HepG2 (cell line): ENCODE results near the gene UNC93A. TPM values are rescaled to one million over a fixed set of nuclear protein-coding genes. Genes with fewer than 3 reads are reported as not detected.

ENCODE experiments used
- BRD4 ChIP-seq: sonication (generic); formaldehyde crosslinking; IDR thresholded peaks from 2 replicates; pipeline ENCODE4 v1.4.0; 2020; ENCODE audit warnings: missing genetic modification reagents
- GLI4 ChIP-seq: sonication (generic); formaldehyde crosslinking; IDR thresholded peaks from 2 replicates; pipeline ENCODE4 v1.5.1; 2020; ENCODE audit warnings: missing genetic modification reagents, mild to moderate bottlenecking, moderate library complexity, borderline replicate concordance
- HOXA3 ChIP-seq: sonication (generic); formaldehyde crosslinking; IDR thresholded peaks from 2 replicates; pipeline ENCODE4 v1.5.0; 2020; ENCODE audit warnings: missing genetic modification reagents
- NBN ChIP-seq: fragments of 450-650 bp; conservative IDR thresholded peaks from 2 replicates; pipeline ENCODE4 v1.6.1; 2017
- NONO ChIP-seq, 2 experiments: fragments of 450-650 bp in 1 of 2; sonication (generic) in 1 of 2; formaldehyde crosslinking in 1 of 2; IDR thresholded peaks in 1 of 2; conservative IDR thresholded peaks in 1 of 2; 2 replicates each; pipeline versions ENCODE4 v1.6.1 to v1.8.0; 2017 to 2022; ENCODE audit warnings: mild to moderate bottlenecking in 1 of 2, missing genetic modification reagents in 1 of 2, moderate library complexity in 1 of 2
- TBX2 ChIP-seq: sonication (generic); formaldehyde crosslinking; IDR thresholded peaks from 2 replicates; pipeline ENCODE4 v1.5.0; 2020; ENCODE audit warnings: missing genetic modification reagents, mild to moderate bottlenecking, borderline replicate concordance
- TFAP4 ChIP-seq: sonication (generic); IDR thresholded peaks from 2 replicates; pipeline ENCODE4 v1.6.1; 2016; ENCODE audit warnings: low read depth, borderline replicate concordance
- TMF1 ChIP-seq: sonication (generic); formaldehyde crosslinking; IDR thresholded peaks from 2 replicates; pipeline ENCODE4 v1.8.1; 2022; ENCODE audit warnings: low read depth, missing genetic modification reagents
- ZBTB44 ChIP-seq: sonication (generic); formaldehyde crosslinking; IDR thresholded peaks from 2 replicates; pipeline ENCODE4 v1.4.0; 2020; ENCODE audit warnings: missing genetic modification reagents
- ZFYVE20 ChIP-seq: sonication (generic); formaldehyde crosslinking; IDR thresholded peaks from 2 replicates; pipeline ENCODE4 v1.8.0; 2023; ENCODE audit warnings: low read depth, mild to moderate bottlenecking, moderate library complexity, missing genetic modification reagents, borderline replicate concordance
- ZNF263 ChIP-seq: sonication (generic); formaldehyde crosslinking; IDR thresholded peaks from 2 replicates; pipeline ENCODE4 v1.4.0; 2020; ENCODE audit warnings: missing genetic modification reagents
- ZNF441 ChIP-seq: sonication (generic); formaldehyde crosslinking; IDR thresholded peaks from 2 replicates; pipeline ENCODE4 v1.7.0; 2021; ENCODE audit warnings: missing genetic modification reagents, borderline replicate concordance
- ZNF550 ChIP-seq: sonication (generic); formaldehyde crosslinking; IDR thresholded peaks from 2 replicates; pipeline ENCODE4 v1.4.0; 2020; ENCODE audit warnings: mild to moderate bottlenecking, missing genetic modification reagents, borderline replicate concordance
- ZNF616 ChIP-seq: sonication (generic); formaldehyde crosslinking; IDR thresholded peaks from 2 replicates; pipeline ENCODE4 v1.5.0; 2020; ENCODE audit warnings: low read depth, mild to moderate bottlenecking, missing genetic modification reagents
- ZNF709 ChIP-seq: sonication (generic); formaldehyde crosslinking; IDR thresholded peaks from 2 replicates; pipeline ENCODE4 v1.5.0; 2020; ENCODE audit warnings: mild to moderate bottlenecking, missing genetic modification reagents
- ZNF724P ChIP-seq: sonication (generic); formaldehyde crosslinking; IDR thresholded peaks from 2 replicates; pipeline ENCODE4 v1.8.0; 2022; ENCODE audit warnings: missing genetic modification reagents, borderline replicate concordance
- ZNF747 ChIP-seq: sonication (generic); formaldehyde crosslinking; IDR thresholded peaks from 2 replicates; pipeline ENCODE4 v1.8.1; 2023; ENCODE audit warnings: missing genetic modification reagents, mild to moderate bottlenecking, borderline replicate concordance
- ZNF782 ChIP-seq: sonication (generic); formaldehyde crosslinking; IDR thresholded peaks from 2 replicates; pipeline ENCODE4 v1.4.0; 2020; ENCODE audit warnings: missing genetic modification reagents, mild to moderate bottlenecking, borderline replicate concordance
- polyA plus RNA-seq, 8 experiments: library from polyadenylated mRNA; depleted of rRNA in 3 of 8; stranded (reverse) in 7 of 8; unstranded in 1 of 8; fragments of >200 nt; fragmentation: Illumina TruSeq in 4 of 8; extraction: Trizol in 4 of 8; gene quantifications; 2 replicates each; pipeline versions ENCODE4 v1.2.1 to v1.2.3, GENCODE V29; 2011 to 2016; ENCODE audit warnings: low read depth in 4 of 8, missing spikeins in 1 of 8, mixed read lengths in 1 of 8; ENCODE audit not compliant: insufficient read depth in 1 of 8
- total RNA-seq, 5 experiments: library from RNA; depleted of rRNA; stranded (reverse); fragments of >200 nt; fragmentation: Illumina TruSeq; extraction: Trizol; gene quantifications; 2 replicates each; pipeline ENCODE4 v1.2.3, GENCODE V29; 2016; ENCODE audit warnings: low read depth in 1 of 5
- TF ChIP-seq, protein P1 (sequence below): sonication (generic); formaldehyde crosslinking; conservative IDR thresholded peaks from 2 replicates; pipeline ENCODE4 v1.5.0; 2020; ENCODE audit warnings: missing genetic modification reagents
- TF ChIP-seq, protein P2 (sequence below): sonication (generic); formaldehyde crosslinking; IDR thresholded peaks from 2 replicates; pipeline ENCODE4 v1.4.0; 2020; ENCODE audit warnings: mild to moderate bottlenecking, missing genetic modification reagents

Gene UNC93A
- total and polyA plus RNA-seq, 2 of the 13 experiments (the other 11 are each of a cell fraction or from before 2014, with no cell fraction given) = 11.0 to 42.7 TPM

- TF ChIP-seq, protein P1, sequence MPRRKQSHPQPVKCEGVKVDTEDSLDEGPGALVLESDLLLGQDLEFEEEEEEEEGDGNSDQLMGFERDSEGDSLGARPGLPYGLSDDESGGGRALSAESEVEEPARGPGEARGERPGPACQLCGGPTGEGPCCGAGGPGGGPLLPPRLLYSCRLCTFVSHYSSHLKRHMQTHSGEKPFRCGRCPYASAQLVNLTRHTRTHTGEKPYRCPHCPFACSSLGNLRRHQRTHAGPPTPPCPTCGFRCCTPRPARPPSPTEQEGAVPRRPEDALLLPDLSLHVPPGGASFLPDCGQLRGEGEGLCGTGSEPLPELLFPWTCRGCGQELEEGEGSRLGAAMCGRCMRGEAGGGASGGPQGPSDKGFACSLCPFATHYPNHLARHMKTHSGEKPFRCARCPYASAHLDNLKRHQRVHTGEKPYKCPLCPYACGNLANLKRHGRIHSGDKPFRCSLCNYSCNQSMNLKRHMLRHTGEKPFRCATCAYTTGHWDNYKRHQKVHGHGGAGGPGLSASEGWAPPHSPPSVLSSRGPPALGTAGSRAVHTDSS (CRISPR knock-in tag) = no peak
- TF ChIP-seq ZNF441 (no peak), GLI4 (CRISPR knock-in tag) (no peak), ZBTB44 (CRISPR knock-in tag) (no peak), ZFYVE20 (CRISPR knock-in tag) (no peak), TBX2 (CRISPR knock-in tag) (peak; percentile 51; the same call in 1 of the 2 replicates), ZNF616 (no peak), ZNF550 (CRISPR knock-in tag) (peak; percentile 60; the same call in 1 of the 2 replicates), ZNF747 (CRISPR knock-in tag) (no peak), ZNF724P (CRISPR knock-in tag) (0 out of 2 replicates have a peak, but pooled peaks have one; percentile 26), NBN (no peak), ZNF709 (CRISPR knock-in tag) (no peak), ZNF263 (CRISPR knock-in tag) (0 out of 2 replicates have a peak, but pooled peaks have one; percentile 43), TMF1 (CRISPR knock-in tag) (peak; percentile 46; the same call in 1 of the 2 replicates), ZNF782 (CRISPR knock-in tag) (peak; percentile 54; the same call in 1 of the 2 replicates), NONO (IDR thresholded peaks at IDR 0.05) (no peak), NONO (CRISPR knock-in tag; conservative IDR thresholded peaks at IDR 0.05) (no peak), TFAP4 (no peak), BRD4 (CRISPR knock-in tag) (no peak), HOXA3 (peak; percentile 31; the same call in 1 of the 2 replicates)
- TF ChIP-seq, protein P2, sequence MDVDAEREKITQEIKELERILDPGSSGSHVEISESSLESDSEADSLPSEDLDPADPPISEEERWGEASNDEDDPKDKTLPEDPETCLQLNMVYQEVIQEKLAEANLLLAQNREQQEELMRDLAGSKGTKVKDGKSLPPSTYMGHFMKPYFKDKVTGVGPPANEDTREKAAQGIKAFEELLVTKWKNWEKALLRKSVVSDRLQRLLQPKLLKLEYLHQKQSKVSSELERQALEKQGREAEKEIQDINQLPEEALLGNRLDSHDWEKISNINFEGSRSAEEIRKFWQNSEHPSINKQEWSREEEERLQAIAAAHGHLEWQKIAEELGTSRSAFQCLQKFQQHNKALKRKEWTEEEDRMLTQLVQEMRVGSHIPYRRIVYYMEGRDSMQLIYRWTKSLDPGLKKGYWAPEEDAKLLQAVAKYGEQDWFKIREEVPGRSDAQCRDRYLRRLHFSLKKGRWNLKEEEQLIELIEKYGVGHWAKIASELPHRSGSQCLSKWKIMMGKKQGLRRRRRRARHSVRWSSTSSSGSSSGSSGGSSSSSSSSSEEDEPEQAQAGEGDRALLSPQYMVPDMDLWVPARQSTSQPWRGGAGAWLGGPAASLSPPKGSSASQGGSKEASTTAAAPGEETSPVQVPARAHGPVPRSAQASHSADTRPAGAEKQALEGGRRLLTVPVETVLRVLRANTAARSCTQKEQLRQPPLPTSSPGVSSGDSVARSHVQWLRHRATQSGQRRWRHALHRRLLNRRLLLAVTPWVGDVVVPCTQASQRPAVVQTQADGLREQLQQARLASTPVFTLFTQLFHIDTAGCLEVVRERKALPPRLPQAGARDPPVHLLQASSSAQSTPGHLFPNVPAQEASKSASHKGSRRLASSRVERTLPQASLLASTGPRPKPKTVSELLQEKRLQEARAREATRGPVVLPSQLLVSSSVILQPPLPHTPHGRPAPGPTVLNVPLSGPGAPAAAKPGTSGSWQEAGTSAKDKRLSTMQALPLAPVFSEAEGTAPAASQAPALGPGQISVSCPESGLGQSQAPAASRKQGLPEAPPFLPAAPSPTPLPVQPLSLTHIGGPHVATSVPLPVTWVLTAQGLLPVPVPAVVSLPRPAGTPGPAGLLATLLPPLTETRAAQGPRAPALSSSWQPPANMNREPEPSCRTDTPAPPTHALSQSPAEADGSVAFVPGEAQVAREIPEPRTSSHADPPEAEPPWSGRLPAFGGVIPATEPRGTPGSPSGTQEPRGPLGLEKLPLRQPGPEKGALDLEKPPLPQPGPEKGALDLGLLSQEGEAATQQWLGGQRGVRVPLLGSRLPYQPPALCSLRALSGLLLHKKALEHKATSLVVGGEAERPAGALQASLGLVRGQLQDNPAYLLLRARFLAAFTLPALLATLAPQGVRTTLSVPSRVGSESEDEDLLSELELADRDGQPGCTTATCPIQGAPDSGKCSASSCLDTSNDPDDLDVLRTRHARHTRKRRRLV (CRISPR knock-in tag) = no peak
These were observed 23.2 kb upstream of the UNC93A start (continued) for GRCh38 chr6:167267921-167268401.
